GM18951 (cell line): Measurements from ENCODE around the gene ENGASE.

Source experiments
- POLR2A ChIP-seq: IDR thresholded peaks from 4 replicates; pipeline ENCODE4 v1.6.1; 2011; ENCODE audit warnings: mild to moderate bottlenecking; ENCODE audit not compliant: insufficient read length, insufficient read depth; ENCODE audit errors: extremely low read depth
- in situ Hi-C: fragments of 300-500 bp; cut with MboI; formaldehyde crosslinking; loops from one replicate; pipeline ENCODE4 v1.12.0; 2022; ENCODE audit warnings: low sequenced_read_pairs, mixed read lengths, inconsistent platforms; ENCODE audit not compliant: unreplicated experiment

Gene ENGASE

GRCh38 chr17:79091226-79091670 is 16.6 kb downstream of the ENGASE start:
- in situ Hi-C loops, result no loop called here

GRCh38 chr17:79092567-79092966 is 17.9 kb downstream of the ENGASE start:
- TF ChIP-seq POLR2A, result no peak
- in situ Hi-C loops, result no loop called here

More at GRCh38 chr17:79091226-79091670, 16.6 kb downstream of the ENGASE start:
- no peak for TF ChIP-seq POLR2A

GRCh38 chr17:79093270-79093669 is 18.6 kb downstream of the ENGASE start:
- in situ Hi-C loops, result no loop called here
- TF ChIP-seq POLR2A, result no peak

GRCh38 chr17:79094261-79094660 is 19.6 kb downstream of the ENGASE start:
- no peak for TF ChIP-seq POLR2A
- in situ Hi-C loops, result no loop called here

GRCh38 chr17:79095345-79096055 is 20.9 kb downstream of the ENGASE start:
- TF ChIP-seq POLR2A, result no peak
- in situ Hi-C loops, result no loop called here

GRCh38 chr17:79096477-79096876 is 21.9 kb downstream of the ENGASE start:
- TF ChIP-seq POLR2A, result no peak
- in situ Hi-C loops, result no loop called here

GRCh38 chr17:79097226-79098055 is 22.8 kb downstream of the ENGASE start:
- in situ Hi-C loops, result no loop called here
- no peak for TF ChIP-seq POLR2A

GRCh38 chr17:79098282-79098867 is 23.8 kb downstream of the ENGASE start:
- in situ Hi-C loops, result no loop called here
- no peak for TF ChIP-seq POLR2A

- in situ Hi-C loops, result no loop called here
- no peak for TF ChIP-seq POLR2A
These were observed 25.8 kb downstream of the ENGASE start for GRCh38 chr17:79100405-79100804.

- in situ Hi-C loops, result no loop called here
- no peak for TF ChIP-seq POLR2A
These were observed 26.6 kb downstream of the ENGASE start for GRCh38 chr17:79101111-79101673.

- no peak for TF ChIP-seq POLR2A
- in situ Hi-C loops, result no loop called here
These were observed 27.6 kb downstream of the ENGASE start for GRCh38 chr17:79102214-79102613.

GRCh38 chr17:79104898-79105600 is 30.4 kb downstream of the ENGASE start:
- in situ Hi-C loops, result no loop called here
- no peak for TF ChIP-seq POLR2A

- in situ Hi-C loops, result no loop called here
- TF ChIP-seq POLR2A, result no peak
These were observed 31.3 kb downstream of the ENGASE start for GRCh38 chr17:79105937-79106336.
